GM12891 (cell line): ENCODE results near the gene CDK14.

Experiments
- PAX5 ChIP-seq: IDR thresholded peaks from 2 replicates; pipeline ENCODE4 v1.6.1; 2011; ENCODE audit warnings: low read length, moderate library complexity, mild to moderate bottlenecking; ENCODE audit not compliant: insufficient read depth, severe bottlenecking
- POLR2A ChIP-seq: IDR thresholded peaks from 2 replicates; pipeline ENCODE4 v1.6.1; 2011; ENCODE audit warnings: low read depth, low read length, control low read depth
- POLR2AphosphoS5 ChIP-seq: IDR thresholded peaks from 2 replicates; pipeline ENCODE4 v1.6.1; 2011; ENCODE audit warnings: low read depth, low read length, control low read depth
- POU2F2 ChIP-seq: IDR thresholded peaks from 2 replicates; pipeline ENCODE4 v1.6.1; 2011; ENCODE audit warnings: low read depth, mild to moderate bottlenecking, control low read depth, low read length, moderate library complexity
- SPI1 ChIP-seq: IDR thresholded peaks from 2 replicates; pipeline ENCODE4 v1.6.1; 2011; ENCODE audit warnings: low read depth, low read length, control low read depth
- TAF1 ChIP-seq: IDR thresholded peaks from 2 replicates; pipeline ENCODE4 v1.6.1; 2011; ENCODE audit warnings: low read depth, low read length, control low read depth

DNA sequence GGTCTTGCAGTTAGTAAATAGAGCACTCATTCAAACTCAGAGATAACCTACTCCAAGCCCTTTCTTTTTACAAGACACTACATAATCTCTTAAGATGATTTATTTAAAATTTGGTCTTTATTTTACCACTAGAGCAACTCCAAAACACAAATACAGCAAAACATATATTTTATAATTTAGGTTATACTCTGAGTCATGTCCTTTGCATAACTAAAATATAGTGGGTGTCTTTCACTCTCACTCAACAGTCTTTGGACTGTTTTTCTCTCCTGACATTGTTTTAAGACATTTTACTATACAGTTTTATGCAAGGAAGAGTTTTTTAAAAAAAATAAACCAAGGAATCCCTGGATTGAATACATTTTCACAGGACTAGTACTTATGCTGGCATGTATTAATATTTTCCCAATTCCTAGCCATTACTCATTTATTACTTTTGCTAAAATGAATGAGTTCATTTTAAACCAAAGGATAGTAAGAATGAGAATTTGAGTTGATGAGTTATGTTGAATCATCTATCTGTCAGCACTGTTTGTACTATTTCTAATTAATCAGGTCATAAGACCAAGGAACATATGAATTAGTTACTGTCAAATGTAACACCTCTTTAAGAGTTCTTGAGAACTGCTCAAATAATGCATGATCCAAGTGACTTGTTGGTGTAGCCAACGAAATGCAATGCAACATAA is 365.1 kb downstream of the CDK14 start:
- TF ChIP-seq POLR2A (no peak), TAF1 (no peak), POU2F2 (no peak), POLR2AphosphoS5 (no peak), SPI1 (no peak), PAX5 (no peak)
